ENCODE data around the gene PPP2R5C. TPM values are rescaled to one million over a fixed set of nuclear protein-coding genes. Genes with fewer than 3 reads are reported as not detected.

PPP2R5C gene
- total RNA-seq, 1 experiment from 2014 or later = 120 TPM

DNA sequence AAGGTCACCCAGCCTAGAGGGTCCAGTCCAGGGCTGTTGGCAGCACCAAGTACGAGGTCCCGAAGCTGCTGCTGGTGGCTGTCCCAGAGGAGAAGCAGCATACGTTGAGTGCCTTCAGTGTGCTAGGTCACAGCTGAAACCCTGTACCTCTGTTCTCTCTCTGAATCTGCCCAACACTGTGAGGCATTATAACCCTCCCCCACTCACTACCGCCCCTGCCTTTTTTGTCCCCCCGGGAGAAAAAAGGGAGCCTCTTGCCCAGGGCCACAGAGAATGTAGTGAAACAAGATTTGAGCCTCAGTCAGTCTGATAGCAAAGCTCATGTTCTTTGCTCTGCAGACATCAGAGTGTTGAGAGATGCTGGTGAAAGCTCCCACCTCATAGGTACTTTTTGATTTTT, 53.4 kb downstream of the PPP2R5C start:
- Mint-ChIP-seq H3K36me3 (ENCODE audit: insufficient read depth, unreplicated experiment) (peaks cover 35% of the 10 kb centered on the region), H3K27me3 (ENCODE audit: unreplicated experiment) (no peaks in the 10 kb centered on the region), H3K9me3 (ENCODE audit: low read depth, unreplicated experiment) (no peaks in the 10 kb centered on the region), H3K4me1 (ENCODE audit: low read depth, unreplicated experiment) (peaks cover 46% of the 10 kb centered on the region), H3K27ac (ENCODE audit: unreplicated experiment) (no peak overlapping the region), H3K4me3 (ENCODE audit: low read depth, unreplicated experiment) (no peak overlapping the region)
- BruUV-seq (replicated peaks) = no TSS peak
- intact Hi-C loops (cut with micrococcal nuclease; ENCODE audit: unreplicated experiment) = no loop called here
- no peak for TF ChIP-seq CTCF (IDR thresholded peaks at IDR 0.05; ENCODE audit: unreplicated experiment)
- no peak for DNase-seq
- CTCF ChIA-PET = no interaction called here

- H3K27ac Mint-ChIP-seq (ENCODE audit: unreplicated experiment) = no peak overlapping the region
- H3K4me1 Mint-ChIP-seq (ENCODE audit: low read depth, unreplicated experiment) = peaks cover 45% of the 10 kb centered on the region
- no peaks in the 10 kb centered on the region for H3K27me3 Mint-ChIP-seq (ENCODE audit: unreplicated experiment)
- TF ChIP-seq CTCF (IDR thresholded peaks at IDR 0.05; ENCODE audit: unreplicated experiment) = no peak
- peaks cover 25% of the 10 kb centered on the region for H3K36me3 Mint-ChIP-seq (ENCODE audit: insufficient read depth, unreplicated experiment)
- CTCF ChIA-PET = no interaction called here
- intact Hi-C loops (cut with micrococcal nuclease; ENCODE audit: unreplicated experiment) = no loop called here
- H3K4me3 Mint-ChIP-seq (ENCODE audit: low read depth, unreplicated experiment) = no peak overlapping the region
- H3K9me3 Mint-ChIP-seq (ENCODE audit: low read depth, unreplicated experiment) = no peaks in the 10 kb centered on the region
- BruUV-seq (replicated peaks) = no TSS peak
- no peak for DNase-seq
These were observed 54.5 kb downstream of the PPP2R5C start for GRCh38 chr14:101815994-101816393.

- CTCF ChIA-PET = no interaction called here
- no peak overlapping the region for H3K27ac Mint-ChIP-seq (ENCODE audit: unreplicated experiment)
- intact Hi-C loops (cut with micrococcal nuclease; ENCODE audit: unreplicated experiment) = no loop called here
These were observed 56.0 kb downstream of the PPP2R5C start for GRCh38 chr14:101817501-101818001.

GRCh38 chr14:101819251-101819990, 57.9 kb downstream of the PPP2R5C start:
- Mint-ChIP-seq H3K9me3 (ENCODE audit: low read depth, unreplicated experiment) (no peaks in the 10 kb centered on the region), H3K27ac (ENCODE audit: unreplicated experiment) (no peak overlapping the region), H3K36me3 (ENCODE audit: insufficient read depth, unreplicated experiment) (peaks cover 12% of the 10 kb centered on the region), H3K4me1 (ENCODE audit: low read depth, unreplicated experiment) (peaks cover 23% of the 10 kb centered on the region), H3K27me3 (ENCODE audit: unreplicated experiment) (no peaks in the 10 kb centered on the region), H3K4me3 (ENCODE audit: low read depth, unreplicated experiment) (no peak overlapping the region)
- intact Hi-C loops (cut with micrococcal nuclease; ENCODE audit: unreplicated experiment) = no loop called here
- TF ChIP-seq CTCF (IDR thresholded peaks at IDR 0.05; ENCODE audit: unreplicated experiment) = no peak
- CTCF ChIA-PET = no interaction called here
- BruUV-seq (replicated peaks) = no TSS peak
- no peak for DNase-seq

More at GRCh38 chr14:101817501-101818001, 56.0 kb downstream of the PPP2R5C start:
- Mint-ChIP-seq H3K27me3 (ENCODE audit: unreplicated experiment) (no peaks in the 10 kb centered on the region), H3K4me1 (ENCODE audit: low read depth, unreplicated experiment) (peaks cover 35% of the 10 kb centered on the region), H3K36me3 (ENCODE audit: insufficient read depth, unreplicated experiment) (peaks cover 12% of the 10 kb centered on the region), H3K9me3 (ENCODE audit: low read depth, unreplicated experiment) (no peaks in the 10 kb centered on the region), H3K4me3 (ENCODE audit: low read depth, unreplicated experiment) (no peak overlapping the region)
- TF ChIP-seq CTCF (IDR thresholded peaks at IDR 0.05; ENCODE audit: unreplicated experiment) = no peak
- DNase-seq = no peak
- BruUV-seq (replicated peaks) = no TSS peak
